DND-41 (cell line): ENCODE data around the gene FAF1.

Experiments
- ATAC-seq: fragments of 200-7000 bp; cut with Tn5 transposase; 3 replicates; pipeline ENCODE4 v1.9.1; 2021; ENCODE audit warnings: low read depth; ENCODE audit not compliant: insufficient read depth
- DNase-seq: peaks from one replicate; pipeline ENCODE4 v3.0.0-alpha.2; 2020
- H2AFZ ChIP-seq: 2 replicates; pipeline ENCODE4 v1.6.0; 2012; ENCODE audit warnings: low read depth, low read length
- H3K27ac ChIP-seq: 2 replicates; pipeline ENCODE4 v1.5.1; 2012; ENCODE audit warnings: low read length, inconsistent platforms
- H3K27me3 ChIP-seq: fragments of 200-600 bp; sonication (generic); 2 replicates; pipeline ENCODE4 v1.6.0; 2012; ENCODE audit warnings: low read length, mild to moderate bottlenecking, inconsistent platforms; ENCODE audit not compliant: insufficient read depth, poor library complexity
- H3K36me3 ChIP-seq: 2 replicates; pipeline ENCODE4 v1.5.1; 2012; ENCODE audit warnings: low read length, inconsistent platforms; ENCODE audit not compliant: insufficient read depth
- H3K4me1 ChIP-seq: 2 replicates; pipeline ENCODE4 v1.5.1; 2012; ENCODE audit warnings: mild to moderate bottlenecking, low read length; ENCODE audit not compliant: insufficient read depth
- H3K4me2 ChIP-seq: 2 replicates; pipeline ENCODE4 v1.6.0; 2012; ENCODE audit warnings: mild to moderate bottlenecking, moderate library complexity, low read length, inconsistent platforms; ENCODE audit not compliant: insufficient read depth
- H3K4me3 ChIP-seq, 2 experiments: fragments of 200-600 bp in 1 of 2; shearing (Covaris generic) in 1 of 2; 2 replicates each; pipeline ENCODE4 v1.5.1; 2012 to 2016; ENCODE audit warnings: inconsistent platforms in 2 of 2, low read length in 2 of 2, mild to moderate bottlenecking in 2 of 2, low read depth in 1 of 2, moderate library complexity in 1 of 2
- H3K79me2 ChIP-seq: 2 replicates; pipeline ENCODE4 v1.6.0; 2012; ENCODE audit warnings: low read length, inconsistent platforms; ENCODE audit not compliant: insufficient read depth
- H3K9ac ChIP-seq: 2 replicates; pipeline ENCODE4 v1.6.0; 2012; ENCODE audit warnings: low read depth, mild to moderate bottlenecking, inconsistent platforms, low read length, moderate library complexity
- H3K9me3 ChIP-seq: 2 replicates; pipeline ENCODE4 v1.5.1; 2012; ENCODE audit warnings: low read length, moderate library complexity, mild to moderate bottlenecking, inconsistent platforms; ENCODE audit not compliant: insufficient read depth, severe bottlenecking
- H4K20me1 ChIP-seq: 2 replicates; pipeline ENCODE4 v1.6.0; 2012; ENCODE audit warnings: low read length; ENCODE audit not compliant: insufficient read depth
- CTCF ChIP-seq: IDR thresholded peaks from 2 replicates; pipeline ENCODE4 v1.5.1; 2012; ENCODE audit warnings: borderline replicate concordance, low read length, moderate library complexity, mild to moderate bottlenecking; ENCODE audit not compliant: poor library complexity, severe bottlenecking; ENCODE audit errors: extremely low read depth
- EZH2 ChIP-seq: IDR thresholded peaks from 3 replicates; pipeline ENCODE4 v1.6.1; 2012; ENCODE audit warnings: borderline replicate concordance, low read depth, mild to moderate bottlenecking, moderate library complexity, low read length, inconsistent platforms; ENCODE audit not compliant: severe bottlenecking

Gene FAF1

DNA sequence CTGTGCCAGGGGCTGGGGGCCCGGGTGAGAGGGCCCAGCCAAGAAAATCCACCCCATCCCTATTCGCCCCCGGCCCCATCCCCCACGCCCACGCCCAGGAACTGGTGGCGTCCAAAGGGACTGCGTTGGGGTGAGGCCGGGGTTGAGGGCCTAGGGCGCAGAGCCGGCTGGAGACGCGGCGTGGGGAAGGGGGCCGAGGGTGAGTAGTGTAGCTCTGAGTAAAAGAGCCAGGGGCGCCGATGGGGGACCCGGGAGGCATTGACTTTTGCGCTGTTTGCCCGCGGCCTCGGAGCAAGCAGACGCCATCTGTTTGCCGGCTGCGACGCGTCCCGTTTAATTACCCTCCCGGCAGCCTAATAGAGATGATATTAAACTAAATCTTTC lies 533.4 kb downstream of the FAF1 start:
- H3K36me3 ChIP-seq: no peaks in the 10 kb centered on the region
- no peak overlapping the region for H3K4me2 ChIP-seq
- ATAC-seq: no peak
- H3K4me1 ChIP-seq: no peaks in the 10 kb centered on the region
- TF ChIP-seq EZH2: no peak
- TF ChIP-seq CTCF: no peak
- no peaks in the 10 kb centered on the region for H3K79me2 ChIP-seq
- DNase-seq: no peak
- H4K20me1 ChIP-seq: no peaks in the 10 kb centered on the region
- H3K9me3 ChIP-seq: no peaks in the 10 kb centered on the region
- H3K4me3 ChIP-seq: no peak overlapping the region
- H3K9ac ChIP-seq: no peak overlapping the region
- H3K27ac ChIP-seq: no peak overlapping the region
- H2AFZ ChIP-seq: no peak overlapping the region
- no peaks in the 10 kb centered on the region for H3K27me3 ChIP-seq

DNA sequence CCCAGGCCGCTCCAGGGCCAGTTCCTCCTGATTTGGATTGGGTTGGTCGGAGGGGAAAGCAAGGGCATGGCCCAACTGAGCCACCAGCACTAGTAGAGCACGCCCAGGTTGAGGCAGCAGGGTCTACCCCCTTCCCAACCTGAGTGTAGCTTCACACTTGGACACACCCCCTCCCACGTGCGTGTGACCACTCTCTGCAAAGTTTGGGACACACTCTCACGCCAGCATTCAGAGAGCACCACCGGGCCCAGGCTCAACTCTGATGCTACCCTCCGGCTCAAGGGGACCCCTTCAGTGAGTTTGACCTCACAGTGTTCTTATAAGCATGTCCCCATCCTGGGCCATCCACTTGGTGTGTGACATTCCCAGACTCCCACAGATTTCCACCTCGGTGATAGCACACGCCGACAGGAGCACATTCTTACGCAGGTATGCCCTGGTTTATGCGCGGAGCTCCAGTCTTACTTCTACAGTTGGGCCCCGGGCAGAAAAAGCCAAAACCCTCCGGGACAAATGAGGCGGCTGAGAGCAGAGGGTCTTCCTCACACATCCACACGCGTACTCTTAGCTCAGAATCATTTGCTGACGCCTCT lies 533.9 kb downstream of the FAF1 start:
- Histone ChIP-seq H3K36me3 (no peaks in the 10 kb centered on the region), H2AFZ (no peak overlapping the region), H3K27me3 (no peaks in the 10 kb centered on the region), H3K4me3 (no peak overlapping the region), H3K9ac (no peak overlapping the region), H3K4me2 (no peak overlapping the region), H3K9me3 (no peaks in the 10 kb centered on the region), H4K20me1 (no peaks in the 10 kb centered on the region), H3K4me1 (no peaks in the 10 kb centered on the region), H3K79me2 (no peaks in the 10 kb centered on the region), H3K27ac (no peak overlapping the region)
- no peak for TF ChIP-seq EZH2
- TF ChIP-seq CTCF: no peak
- no peak for DNase-seq
- ATAC-seq: no peak; the same call in 2 of the 3 replicates

GRCh38 chr1:50425376-50426107 lies 534.5 kb downstream of the FAF1 start:
- Histone ChIP-seq H3K4me1 (no peaks in the 10 kb centered on the region), H3K9me3 (no peaks in the 10 kb centered on the region), H3K9ac (no peak overlapping the region), H4K20me1 (no peaks in the 10 kb centered on the region), H3K4me3 (no peak overlapping the region), H3K27ac (no peak overlapping the region), H3K79me2 (no peaks in the 10 kb centered on the region), H3K27me3 (no peaks in the 10 kb centered on the region), H3K4me2 (no peak overlapping the region), H3K36me3 (no peaks in the 10 kb centered on the region), H2AFZ (no peak overlapping the region)
- ATAC-seq (no peak), DNase-seq (no peak)
- no peak for TF ChIP-seq EZH2
- TF ChIP-seq CTCF: no peak
